ENCODE results near the gene GSE1.

GSE1 gene

GRCh38 chr16:85621698-85622428 is 8.7 kb downstream of the GSE1 start:
- no peak for DNase-seq

- DNase-seq = no peak
Observed at GRCh38 chr16:85622683-85623082, 9.6 kb downstream of the GSE1 start.

- DNase-seq = no peak
Observed at GRCh38 chr16:85623250-85623649, 10.1 kb downstream of the GSE1 start.

GRCh38 chr16:85623997-85624601 is 11.0 kb downstream of the GSE1 start:
- DNase-seq = no peak

- no peak for DNase-seq
Observed at GRCh38 chr16:85624646-85625045, 11.5 kb downstream of the GSE1 start.

- no peak for DNase-seq
Observed at GRCh38 chr16:85625053-85625452, 11.9 kb downstream of the GSE1 start.

- no peak for DNase-seq
Observed at GRCh38 chr16:85625485-85626117, 12.5 kb downstream of the GSE1 start.

GRCh38 chr16:85626191-85626981 is 13.3 kb downstream of the GSE1 start:
- DNase-seq = no peak

- no peak for DNase-seq
Observed at GRCh38 chr16:85627089-85627488, 14.0 kb downstream of the GSE1 start.

GRCh38 chr16:85627526-85628264 is 14.6 kb downstream of the GSE1 start:
- DNase-seq = no peak

GRCh38 chr16:85628265-85628556 is 15.1 kb downstream of the GSE1 start:
- DNase-seq = no peak

- DNase-seq = no peak
Observed at GRCh38 chr16:85628645-85629044, 15.5 kb downstream of the GSE1 start.

GRCh38 chr16:85629326-85629725 is 16.2 kb downstream of the GSE1 start:
- no peak for DNase-seq

GRCh38 chr16:85629853-85630252 is 16.7 kb downstream of the GSE1 start:
- DNase-seq = no peak

- DNase-seq = no peak
Observed at GRCh38 chr16:85631230-85631629, 18.1 kb downstream of the GSE1 start.

GRCh38 chr16:85631802-85632393 is 18.8 kb downstream of the GSE1 start:
- DNase-seq = no peak

GRCh38 chr16:85632709-85633437 is 19.8 kb downstream of the GSE1 start:
- DNase-seq = no peak

- no peak for DNase-seq
Observed at GRCh38 chr16:85633438-85633743, 20.3 kb downstream of the GSE1 start.

GRCh38 chr16:85633888-85634287 is 20.8 kb downstream of the GSE1 start:
- no peak for DNase-seq

- no peak for DNase-seq
Observed at GRCh38 chr16:85634747-85635544, 21.8 kb downstream of the GSE1 start.

- no peak for DNase-seq
Observed at GRCh38 chr16:85635545-85636140, 22.5 kb downstream of the GSE1 start.

Measured in MV-4-11 (cell line).